HL-60 (cell line): Measurements from ENCODE around the gene FLOT2.

Experiments used
- CTCF ChIP-seq: IDR thresholded peaks from one replicate; pipeline ENCODE4 v1.5.1; 2011; ENCODE audit warnings: low read length, control low read depth, inconsistent platforms; ENCODE audit not compliant: insufficient read depth
- GABPA ChIP-seq: IDR thresholded peaks from 2 replicates; pipeline ENCODE4 v1.6.1; 2012; ENCODE audit warnings: low read depth
- POLR2AphosphoS5 ChIP-seq: IDR thresholded peaks from 2 replicates; pipeline ENCODE4 v1.6.1; 2012; ENCODE audit warnings: low read depth
- REST ChIP-seq: IDR thresholded peaks from 2 replicates; pipeline ENCODE4 v1.6.1; 2012; ENCODE audit warnings: low read depth; ENCODE audit not compliant: insufficient replicate concordance
- SPI1 ChIP-seq: IDR thresholded peaks from 2 replicates; pipeline ENCODE4 v1.6.1; 2012; ENCODE audit warnings: low read depth, mild to moderate bottlenecking, borderline replicate concordance

- no peak for TF ChIP-seq CTCF
- no peak for TF ChIP-seq POLR2AphosphoS5
- TF ChIP-seq GABPA: no peak
- no peak for TF ChIP-seq SPI1
- TF ChIP-seq REST: no peak
Observed at GRCh38 chr17:28910534-28910933, 13.0 kb upstream of the FLOT2 start.
